ENCODE data around the gene UTP11. TPM values are rescaled to one million over a fixed set of nuclear protein-coding genes. Genes with fewer than 3 reads are reported as not detected.

Gene UTP11
- total and polyA plus RNA-seq, 2 of the 8 experiments (the other 6 are each of a cell fraction or from before 2014, with no cell fraction given) = 19.5 to 60.5 TPM

- Histone ChIP-seq H3K4me1 (replicated peaks in 1 of 4; ENCODE audit: control insufficient read depth in 3 of 4, insufficient read depth in 4 of 4, low read length in 3 of 4) (peaks cover 0 to 3% (median under 1%) of the 10 kb centered on the region in 4 experiments; a peak in 2 of 7 replicates), H2BK120ac (replicated peaks; ENCODE audit: low read depth, low read length) (no peak overlapping the region), H4K91ac (replicated peaks; ENCODE audit: insufficient read length, low read length) (no peak overlapping the region), H3K4ac (replicated peaks; ENCODE audit: insufficient read length, low read depth, low read length) (no peak overlapping the region), H3K79me1 (ENCODE audit: low read depth, low read length) (no peaks in the 10 kb centered on the region; the same call in 1 of the 2 replicates), H2BK15ac (ENCODE audit: low read length) (no peak overlapping the region), H2BK20ac (ENCODE audit: low read length) (no peak overlapping the region), H3K4me3 (ENCODE audit: extremely low read depth in 1 of 4, insufficient read depth in 2 of 4, low read depth in 3 of 4, low read length in 4 of 4) (no peak overlapping the region), H3K56ac (replicated peaks; ENCODE audit: insufficient read length, low read depth, low read length) (no peak overlapping the region), H3K79me2 (ENCODE audit: control insufficient read depth in 1 of 2, insufficient read depth in 2 of 2, low read length in 2 of 2) (peaks cover 13 to 54% of the 10 kb centered on the region in 2 experiments), H3K9me3 (ENCODE audit: insufficient read depth in 2 of 2, low read depth in 1 of 2, low read length in 1 of 2) (no peaks in the 10 kb centered on the region), H2BK5ac (ENCODE audit: low read depth, low read length) (no peak overlapping the region), H3K23me2 (ENCODE audit: low read depth, low read length) (peaks cover 6% of the 10 kb centered on the region), H3K4me2 (ENCODE audit: insufficient read depth in 1 of 2, low read depth in 2 of 2, low read length in 2 of 2) (no peak overlapping the region), H2AFZ (ENCODE audit: low read length) (no peak overlapping the region), H3K9ac (replicated peaks in 1 of 4; ENCODE audit: extremely low read depth in 1 of 4, low read depth in 3 of 4, low read length in 3 of 4) (peak overlapping the region in 1 of 4 experiments; percentile 39; a peak in 1 of 7 replicates), H2AK5ac (ENCODE audit: low read depth, low read length) (no peak overlapping the region), H3K27ac (ENCODE audit: low read depth, low read length) (no peak overlapping the region), H3K36me3 (ENCODE audit: control insufficient read depth in 2 of 4, insufficient read depth in 4 of 4, low read length in 3 of 4) (peaks cover 21 to 50% (median 33%) of the 10 kb centered on the region in 4 experiments), H3K18ac (ENCODE audit: extremely low read depth, low read length) (no peak overlapping the region), H2BK12ac (ENCODE audit: low read depth, low read length) (no peak overlapping the region), H4K8ac (ENCODE audit: extremely low read depth, insufficient read depth, low read length) (no peak overlapping the region), H4K20me1 (replicated peaks in 1 of 2; ENCODE audit: control insufficient read depth in 1 of 2, insufficient read depth in 2 of 2, low read length in 2 of 2) (peaks cover 5 to 15% of the 10 kb centered on the region in 2 experiments), H3K14ac (ENCODE audit: insufficient read length) (no peak overlapping the region), H4K5ac (ENCODE audit: insufficient read length, low read depth, low read length) (no peak overlapping the region), H3K23ac (ENCODE audit: insufficient read length) (no peak overlapping the region), H3K27me3 (replicated peaks in 1 of 4; ENCODE audit: control insufficient read depth in 3 of 4, extremely low read depth in 1 of 4, insufficient read depth in 3 of 4, low read length in 3 of 4) (no peaks in the 10 kb centered on the region)
- no peak for FAIRE-seq
- CTCF ChIA-PET (ENCODE audit: partially characterized antibody) = interaction anchor here (0.8 to 15.9 kb wide), 5 partner anchors 9 to 41 kb away, joined by 3 to 211 read pairs (median 3); partner anchors contain the start of gene SF3A3
- POLR2A ChIA-PET (ENCODE audit: partially characterized antibody) = interaction anchor here (0.7 to 1.4 kb wide), 3 partner anchors 10 to 26 kb away, joined by 3 read pairs; partner anchors contain the start of gene SF3A3
- DNase-seq (ENCODE audit: low read depth in 1 of 2, low spot score in 2 of 2) = no peak
- 96% methylated on average over 6 of the region's 6 CpGs; no CpG with 5 or more reads in 1 of the 2 experiments for WGBS, 2 experiments (ENCODE audit: extremely low coverage in 1 of 2, insufficient coverage in 1 of 2, insufficient read length in 1 of 2, insufficient replicate concordance in 2 of 2, low coverage in 1 of 2, low lambda C conversion rate in 2 of 2, missing lambda C conversion rate in 1 of 2)
- TF ChIP-seq ZNF274 (IDR thresholded peaks at IDR 0.05; ENCODE audit: borderline replicate concordance, extremely low read depth, low read length) (no peak), GTF2F1 (IDR thresholded peaks at IDR 0.05; ENCODE audit: borderline replicate concordance, low read depth, low read length) (no peak), USF2 (IDR thresholded peaks at IDR 0.05; ENCODE audit: low read length) (no peak), NRF1 (IDR thresholded peaks at IDR 0.05; ENCODE audit: low read depth, low read length) (no peak), KDM1A (IDR thresholded peaks at IDR 0.05; ENCODE audit: borderline replicate concordance, low read length) (no peak), SUZ12 (IDR thresholded peaks at IDR 0.05; ENCODE audit: low read length) (no peak), CBX5 (IDR thresholded peaks at IDR 0.05; ENCODE audit: low read depth, low read length) (no peak), TCF12 (IDR thresholded peaks at IDR 0.05; ENCODE audit: low read depth, low read length) (no peak)
These were observed 3.6 kb downstream of the UTP11 start for GRCh38 chr1:38015978-38016725.
